ENCODE measurements around the gene VPS51. TPM values are rescaled to one million over a fixed set of nuclear protein-coding genes. Genes with fewer than 3 reads are reported as not detected.

VPS51 gene
- total and polyA plus RNA-seq, 2 of the 13 experiments (the other 11 are each of a cell fraction or from before 2014, with no cell fraction given) = 76.3 to 90.6 TPM

GRCh38 chr11:65083834-65084597 lies 12.0 kb upstream of the VPS51 start, which contains the start of the genes CDCA5 and ZFPL1 (continued):
- peak; percentile 22; the same call in 1 of the 2 replicates for TF ChIP-seq ZNF547 (CRISPR knock-in tag; IDR thresholded peaks at IDR 0.05)
- no peak for TF ChIP-seq ZNF496 (CRISPR knock-in tag; IDR thresholded peaks at IDR 0.05; ENCODE audit: insufficient replicate concordance)
- no peak for TF ChIP-seq NR2F6 (IDR thresholded peaks at IDR 0.05)
- TF ChIP-seq NR2F6 (CRISPR knock-in tag; IDR thresholded peaks at IDR 0.05) = peak; percentile 48; the same call in 1 of the 2 replicates
- peak; percentile 100 for TF ChIP-seq GABPB1 (CRISPR knock-in tag; IDR thresholded peaks at IDR 0.05)
- no peak for TF ChIP-seq TBX3 (IDR thresholded peaks at IDR 0.05; ENCODE audit: borderline replicate concordance)
- no peak for TF ChIP-seq ZNF512B (CRISPR knock-in tag; IDR thresholded peaks at IDR 0.05; ENCODE audit: borderline replicate concordance)
- 0 out of 2 replicates have a peak, but pooled peaks have one; percentile 81 for TF ChIP-seq PCBP1 (IDR thresholded peaks at IDR 0.05; ENCODE audit: borderline replicate concordance, low read depth, low read length)
- peak; percentile 80 for TF ChIP-seq SRSF1 (optimal IDR thresholded peaks at IDR 0.05; ENCODE audit: low read depth, low read length)
- peak; percentile 71; the same call in 1 of the 2 replicates for TF ChIP-seq KAT7 (CRISPR knock-in tag; IDR thresholded peaks at IDR 0.05; ENCODE audit: borderline replicate concordance)
- TF ChIP-seq PPARG (CRISPR knock-in tag; conservative IDR thresholded peaks at IDR 0.05) = 0 out of 2 replicates have a peak, but pooled peaks have one; percentile 32
- TF ChIP-seq ZBTB49 (CRISPR knock-in tag; IDR thresholded peaks at IDR 0.05; ENCODE audit: borderline replicate concordance) = no peak
- TF ChIP-seq ZKSCAN8 (CRISPR knock-in tag; IDR thresholded peaks at IDR 0.05; ENCODE audit: borderline replicate concordance) = peak; percentile 67; the same call in 1 of the 2 replicates
- no peak for TF ChIP-seq ZFP36L2 (CRISPR knock-in tag; IDR thresholded peaks at IDR 0.05)
- TF ChIP-seq ARID5B (CRISPR knock-in tag; IDR thresholded peaks at IDR 0.05) = peak; percentile 32; the same call in 1 of the 2 replicates
- peak in 1 of 2 experiments; percentile 80; a peak in 2 of 4 replicates for TF ChIP-seq ATF4 (CRISPR knock-in tag; IDR thresholded peaks at IDR 0.05)
- TF ChIP-seq ZNF589 (CRISPR knock-in tag; conservative IDR thresholded peaks at IDR 0.05) = peak; percentile 91
- peak; percentile 92 for TF ChIP-seq RBFOX2 (IDR thresholded peaks at IDR 0.05; ENCODE audit: low read depth, low read length)
